Esophagus (tissue), 2 donors: ENCODE measurements around the gene ASAH2. TPM values are rescaled to one million over a fixed set of nuclear protein-coding genes. Genes with fewer than 3 reads are reported as not detected.

Source experiments
- H3K27ac ChIP-seq, 2 donors: one replicate each; pipeline ENCODE4 v1.5.1; 2013; ENCODE audit warnings: low read depth in 2 of 2, mild to moderate bottlenecking in 2 of 2, inconsistent platforms in 1 of 2, low read length in 1 of 2, moderate library complexity in 1 of 2
- H3K27me3 ChIP-seq, 2 donors: one replicate each; pipeline ENCODE4 v1.6.1; 2013; ENCODE audit warnings: low read length in 2 of 2, control low read depth in 1 of 2, mild to moderate bottlenecking in 1 of 2; ENCODE audit not compliant: insufficient read depth in 2 of 2, control insufficient read depth in 1 of 2
- H3K36me3 ChIP-seq, 2 donors: one replicate each; pipeline ENCODE4 v1.6.1; 2013; ENCODE audit warnings: low read length in 1 of 2; ENCODE audit not compliant: control insufficient read depth in 2 of 2, insufficient read depth in 2 of 2
- H3K4me1 ChIP-seq, 2 donors: one replicate each; pipeline ENCODE4 v1.6.1; 2013; ENCODE audit warnings: low read length in 1 of 2; ENCODE audit not compliant: control insufficient read depth in 2 of 2, insufficient read depth in 2 of 2
- H3K4me3 ChIP-seq, 2 donors: one replicate each; pipeline ENCODE4 v1.5.1; 2013; ENCODE audit warnings: low read length in 2 of 2, mild to moderate bottlenecking in 2 of 2, low read depth in 1 of 2, moderate library complexity in 1 of 2
- H3K9me3 ChIP-seq, 2 donors: one replicate each; pipeline ENCODE4 v1.6.1; 2013; ENCODE audit warnings: mild to moderate bottlenecking in 2 of 2, low read depth in 1 of 2, low read length in 1 of 2, moderate library complexity in 1 of 2; ENCODE audit not compliant: control insufficient read depth in 2 of 2, insufficient read depth in 1 of 2
- WGBS, 2 donors: extraction: QIAGEN DNeasy Blood & Tissue Kit; methylation state at CpG; one replicate each; pipeline ENCODE4 v1.1.7; 2013; 5-methylcytosine and 5-hydroxymethylcytosine counted together
- polyA plus RNA-seq, 2 donors: library from polyadenylated mRNA; stranded (reverse); fragments of 200-250 nt; gene quantifications; one replicate each; pipeline ENCODE4 v1.2.3, GENCODE V29; 2013
- donor health status: healthy with polysubstance abuse.
- donor health status: Bipolar disorder and iron deficiency.

Gene ASAH2
- polyA plus RNA-seq, 2 donors: 0.18 to 0.20 TPM

DNA sequence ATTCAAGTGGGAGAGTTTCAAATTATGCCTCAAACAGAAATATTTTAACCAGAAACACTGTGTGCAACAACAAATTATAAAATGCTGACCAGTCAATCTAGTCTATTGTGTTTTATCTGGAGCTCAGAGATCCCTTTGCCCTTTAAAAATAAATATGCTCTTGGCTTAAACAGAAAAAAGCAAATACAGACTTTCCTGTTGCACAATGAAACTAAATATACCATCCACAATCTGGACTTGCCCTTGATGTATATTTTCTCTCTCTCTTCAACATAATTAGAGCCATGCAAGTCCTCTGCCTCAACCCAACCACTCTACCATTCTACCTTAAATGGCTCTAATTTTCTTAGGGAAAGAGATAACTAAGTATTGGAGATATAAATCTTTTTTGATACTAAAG lies 34.9 kb downstream of the ASAH2 start:
- no peaks in the 10 kb centered on the region for H3K36me3 ChIP-seq
- no peak overlapping the region for H3K4me3 ChIP-seq
- no peak overlapping the region for H3K27ac ChIP-seq
- no peaks in the 10 kb centered on the region for H3K4me1 ChIP-seq
- H3K9me3 ChIP-seq: no peaks in the 10 kb centered on the region
- H3K27me3 ChIP-seq: no peaks in the 10 kb centered on the region

DNA sequence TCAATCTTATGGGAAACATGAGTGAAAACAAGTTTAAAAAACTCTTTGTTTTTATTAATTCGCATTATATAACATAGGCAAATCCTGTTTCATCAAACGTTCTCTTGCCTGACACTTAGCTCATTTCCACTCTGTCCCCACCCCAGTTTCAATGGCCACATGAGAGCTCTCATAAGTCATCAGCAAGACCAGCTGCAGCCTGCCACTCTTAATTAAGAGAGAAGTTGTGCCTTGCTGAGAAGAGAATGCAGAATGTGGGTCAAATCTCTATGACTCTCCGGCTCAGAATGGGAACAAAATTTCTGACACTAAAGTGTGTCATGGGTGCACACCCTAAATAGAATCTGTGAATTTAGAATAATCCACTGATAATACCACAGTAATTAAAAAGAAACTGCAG lies 39.6 kb downstream of the ASAH2 start:
- H3K4me3 ChIP-seq: no peak overlapping the region
- H3K27me3 ChIP-seq: no peaks in the 10 kb centered on the region
- no peaks in the 10 kb centered on the region for H3K36me3 ChIP-seq
- no peaks in the 10 kb centered on the region for H3K4me1 ChIP-seq
- 59 to 71% methylated on average over 3 of the region's 3 CpGs for WGBS, 2 donors
- no peak overlapping the region for H3K27ac ChIP-seq
- H3K9me3 ChIP-seq: no peaks in the 10 kb centered on the region

GRCh38 chr10:50210876-50211275 lies 40.4 kb downstream of the ASAH2 start:
- no peaks in the 10 kb centered on the region for H3K36me3 ChIP-seq
- no peaks in the 10 kb centered on the region for H3K9me3 ChIP-seq
- H3K4me1 ChIP-seq: no peaks in the 10 kb centered on the region
- H3K27me3 ChIP-seq: no peaks in the 10 kb centered on the region
- no peak overlapping the region for H3K27ac ChIP-seq
- no peak overlapping the region for H3K4me3 ChIP-seq

Other genes starting within 250 kb of the ASAH2 start
- 10 to 100 TPM; 10.9 to 12.9 TPM for gene WASHC2A, start 183.6 kb downstream of the ASAH2 start, polyA plus RNA-seq